ENCODE results near the gene GSG1L2. TPM values are rescaled to one million over a fixed set of nuclear protein-coding genes. Genes with fewer than 3 reads are reported as not detected.

The GSG1L2 gene
- total RNA-seq, 1 donor from 2014 or later: not detected

DNA sequence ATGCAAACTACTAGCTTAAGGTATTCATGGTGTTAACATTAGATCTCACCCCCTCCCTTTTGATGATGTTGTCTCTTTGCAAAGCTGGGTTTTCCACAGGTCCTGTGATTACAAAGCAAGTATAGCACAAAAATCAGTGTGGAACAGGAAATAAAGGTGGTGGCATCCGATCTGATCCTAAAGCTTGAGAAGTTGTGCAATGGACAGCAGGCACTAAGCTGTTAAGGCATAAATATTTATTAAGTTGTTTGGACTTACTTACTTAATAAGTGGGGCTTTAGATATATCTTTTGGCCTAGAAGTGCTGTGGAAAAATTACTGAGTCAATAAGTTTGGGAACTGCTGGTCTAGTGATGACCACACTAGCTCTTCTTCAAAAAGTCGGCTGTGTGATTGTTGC lies 8.8 kb upstream of the GSG1L2 start:
- no peaks in the 10 kb centered on the region for H3K4me1 ChIP-seq
- H3K36me3 ChIP-seq: no peaks in the 10 kb centered on the region
- intact Hi-C loops (cut with DNase I): no loop called here
- ATAC-seq: no peak
- peaks cover 9% of the 10 kb centered on the region for H3K27me3 ChIP-seq (ENCODE audit: low read depth)
- no peak overlapping the region for H3K4me3 ChIP-seq
- H3K9me3 ChIP-seq: no peaks in the 10 kb centered on the region
- DNase-seq: no peak
- TF ChIP-seq, protein P1, sequence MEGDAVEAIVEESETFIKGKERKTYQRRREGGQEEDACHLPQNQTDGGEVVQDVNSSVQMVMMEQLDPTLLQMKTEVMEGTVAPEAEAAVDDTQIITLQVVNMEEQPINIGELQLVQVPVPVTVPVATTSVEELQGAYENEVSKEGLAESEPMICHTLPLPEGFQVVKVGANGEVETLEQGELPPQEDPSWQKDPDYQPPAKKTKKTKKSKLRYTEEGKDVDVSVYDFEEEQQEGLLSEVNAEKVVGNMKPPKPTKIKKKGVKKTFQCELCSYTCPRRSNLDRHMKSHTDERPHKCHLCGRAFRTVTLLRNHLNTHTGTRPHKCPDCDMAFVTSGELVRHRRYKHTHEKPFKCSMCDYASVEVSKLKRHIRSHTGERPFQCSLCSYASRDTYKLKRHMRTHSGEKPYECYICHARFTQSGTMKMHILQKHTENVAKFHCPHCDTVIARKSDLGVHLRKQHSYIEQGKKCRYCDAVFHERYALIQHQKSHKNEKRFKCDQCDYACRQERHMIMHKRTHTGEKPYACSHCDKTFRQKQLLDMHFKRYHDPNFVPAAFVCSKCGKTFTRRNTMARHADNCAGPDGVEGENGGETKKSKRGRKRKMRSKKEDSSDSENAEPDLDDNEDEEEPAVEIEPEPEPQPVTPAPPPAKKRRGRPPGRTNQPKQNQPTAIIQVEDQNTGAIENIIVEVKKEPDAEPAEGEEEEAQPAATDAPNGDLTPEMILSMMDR (IDR thresholded peaks at IDR 0.05): no peak
- H3K27ac ChIP-seq: no peak overlapping the region

DNA sequence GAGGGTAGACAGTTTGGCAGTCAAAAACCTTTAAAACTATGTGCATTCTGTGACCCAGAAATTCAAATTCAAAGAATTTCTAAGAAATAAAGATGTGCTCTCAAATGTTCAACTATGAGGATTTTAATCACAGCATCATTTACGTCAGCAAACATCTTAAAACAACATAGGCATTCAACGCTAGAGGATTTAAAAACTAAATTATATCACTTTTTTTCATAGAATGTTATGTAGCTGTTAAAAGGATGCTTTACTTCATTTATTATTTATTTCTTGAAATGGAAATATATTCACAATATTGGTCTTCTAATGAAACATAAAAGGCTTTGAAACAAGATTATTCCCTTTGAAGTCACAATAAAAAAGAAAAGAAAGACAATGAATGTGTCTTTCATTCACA lies 7.5 kb upstream of the GSG1L2 start:
- H3K36me3 ChIP-seq: no peaks in the 10 kb centered on the region
- DNase-seq (no peak), ATAC-seq (no peak)
- H3K27ac ChIP-seq: no peak overlapping the region
- no peak overlapping the region for H3K4me3 ChIP-seq
- intact Hi-C loops (cut with DNase I): no loop called here
- H3K9me3 ChIP-seq: no peaks in the 10 kb centered on the region
- peaks cover 10% of the 10 kb centered on the region for H3K27me3 ChIP-seq (ENCODE audit: low read depth)
- TF ChIP-seq, protein P1 (IDR thresholded peaks at IDR 0.05): no peak
- H3K4me1 ChIP-seq: no peaks in the 10 kb centered on the region

DNA sequence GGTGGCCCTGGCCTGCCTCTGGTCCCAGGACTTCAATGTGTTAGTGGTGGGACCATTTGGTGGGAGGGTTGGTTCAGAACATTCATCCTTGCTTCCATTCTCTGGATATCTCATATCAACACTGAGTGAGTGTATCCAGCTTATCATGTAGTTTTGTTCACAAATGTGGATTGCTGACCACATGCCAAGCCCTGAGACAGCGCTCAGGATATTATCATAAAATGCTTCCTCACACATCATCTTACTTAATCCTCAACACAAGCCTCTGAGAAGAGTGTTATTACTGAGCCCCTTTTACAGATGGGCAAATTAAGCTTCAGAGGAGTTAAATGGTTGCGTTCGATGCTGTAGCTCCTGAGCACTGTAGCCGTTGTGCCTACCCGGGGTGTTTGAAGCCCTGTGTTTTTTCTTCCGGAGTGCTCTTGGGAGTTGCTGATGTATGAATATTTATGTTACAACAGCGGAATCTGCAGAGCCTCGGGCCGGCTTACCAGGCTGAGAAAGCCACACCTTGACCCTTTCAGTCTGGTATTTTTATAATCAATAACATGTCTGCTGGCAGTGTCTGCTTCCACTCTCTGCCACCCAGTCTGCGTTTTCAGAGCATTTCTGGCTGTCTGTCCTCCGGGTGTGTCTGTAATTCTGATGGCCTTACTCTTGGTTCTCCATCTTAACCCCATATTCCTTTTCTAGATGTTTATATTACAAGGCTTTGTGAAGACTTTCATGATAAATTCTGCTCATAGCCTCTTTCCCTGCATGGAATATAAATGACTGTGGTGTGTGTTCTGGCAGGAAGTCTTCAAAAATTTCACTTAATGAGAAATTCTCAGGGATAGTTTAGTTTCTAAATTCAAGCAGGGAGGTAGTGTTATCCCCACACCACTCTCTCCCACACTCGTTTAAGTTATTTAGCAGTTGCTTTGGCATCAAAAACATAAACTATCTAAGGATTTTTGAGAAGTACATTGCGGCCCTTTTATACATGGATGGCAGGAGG lies 6.7 kb upstream of the GSG1L2 start:
- H3K4me3 ChIP-seq: no peak overlapping the region
- intact Hi-C loops (cut with DNase I): no loop called here
- DNase-seq (no peak), ATAC-seq (no peak)
- no peaks in the 10 kb centered on the region for H3K4me1 ChIP-seq
- peaks cover 10% of the 10 kb centered on the region for H3K27me3 ChIP-seq (ENCODE audit: low read depth)
- H3K36me3 ChIP-seq: no peaks in the 10 kb centered on the region
- TF ChIP-seq, protein P1 (IDR thresholded peaks at IDR 0.05): no peak
- H3K9me3 ChIP-seq: no peaks in the 10 kb centered on the region
- H3K27ac ChIP-seq: no peak overlapping the region

DNA sequence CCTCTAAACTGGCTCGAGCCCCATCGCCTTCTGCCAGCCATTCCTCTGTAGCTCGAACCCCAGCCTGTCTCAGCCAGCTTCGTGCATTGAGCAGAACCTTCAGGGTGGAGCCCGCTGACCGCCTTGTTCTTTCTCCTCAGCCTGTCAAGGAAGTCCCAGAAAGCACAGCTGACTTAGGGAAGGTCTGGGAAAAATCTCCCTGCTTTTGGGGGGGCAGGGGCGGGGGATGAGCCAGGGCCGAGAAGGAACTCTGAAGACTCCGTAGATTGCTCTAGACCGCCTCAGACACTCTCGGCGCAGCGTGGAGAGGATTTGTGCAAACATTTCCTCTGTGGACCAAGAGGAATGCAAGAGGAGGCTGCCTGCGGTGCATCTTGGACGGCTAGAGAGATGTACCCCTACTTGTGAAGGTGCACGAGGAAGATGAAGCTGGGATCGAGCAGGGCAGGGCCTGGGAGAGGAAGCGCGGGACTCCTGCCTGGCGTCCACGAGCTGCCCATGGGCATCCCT lies 3.8 kb upstream of the GSG1L2 start, which contains the start of gene GLP2R:
GLP2R (plus strand) TSS at position 284 of the 510 bp plus-strand sequence; CDS start at position 424, 140 bp downstream.
- Histone ChIP-seq H3K27ac (no peak within 1 kb of the TSS), H3K36me3 (no peaks in the 10 kb centered on the region), H3K4me3 (no peak within 1 kb of the TSS), H3K9me3 (no peaks in the 10 kb centered on the region), H3K27me3 (ENCODE audit: low read depth) (peaks cover 10% of the 10 kb centered on the region), H3K4me1 (no peaks in the 10 kb centered on the region)
- ATAC-seq: no peak
- intact Hi-C loops (cut with DNase I): no loop called here
- no peak for DNase-seq
- TF ChIP-seq, protein P1 (IDR thresholded peaks at IDR 0.05): no peak

DNA sequence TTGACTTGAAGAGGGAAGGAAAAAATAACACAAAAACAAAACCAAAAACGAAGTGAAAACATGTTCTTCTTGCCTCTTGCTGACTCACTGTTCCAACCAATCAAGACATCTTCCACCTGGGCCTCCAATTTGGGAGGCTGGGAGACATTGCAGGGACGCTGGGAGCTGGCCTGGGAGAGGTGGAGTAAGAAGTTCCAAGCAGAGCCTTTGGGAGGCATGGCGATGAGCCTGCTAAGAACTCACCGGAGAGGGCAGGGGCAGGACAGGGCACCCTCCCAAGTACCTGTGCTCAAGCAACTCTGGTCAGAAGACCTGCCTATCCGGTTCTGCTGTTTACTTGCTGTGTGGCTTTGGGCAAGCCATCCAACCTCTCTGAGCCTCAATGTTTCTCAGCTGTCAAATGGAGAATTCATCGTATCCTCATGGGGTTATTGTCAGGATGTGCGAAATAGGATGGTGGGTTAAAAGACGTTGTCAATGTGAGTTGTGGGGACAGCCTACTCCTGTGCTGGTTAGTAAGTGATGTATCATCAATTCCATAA lies 3.0 kb upstream of the GSG1L2 start:
- H3K4me3 ChIP-seq: no peak overlapping the region
- no peaks in the 10 kb centered on the region for H3K36me3 ChIP-seq
- DNase-seq: no peak

More for the DNA sequence above, 3.0 kb upstream of the GSG1L2 start:
- intact Hi-C loops (cut with DNase I): no loop called here
- H3K4me1 ChIP-seq: no peaks in the 10 kb centered on the region
- ATAC-seq: no peak
- no peak overlapping the region for H3K27ac ChIP-seq
- TF ChIP-seq, protein P1 (IDR thresholded peaks at IDR 0.05): no peak
- no peaks in the 10 kb centered on the region for H3K9me3 ChIP-seq
- H3K27me3 ChIP-seq (ENCODE audit: low read depth): peaks cover 10% of the 10 kb centered on the region
